DOHH2 (cell line): Measurements from ENCODE around the gene ARCN1.

Source experiments
- EZH2phosphoT487 ChIP-seq: fragments of 200-600 bp; sonication (generic); IDR thresholded peaks from 2 replicates; pipeline ENCODE4 v1.6.1; 2017; ENCODE audit warnings: borderline replicate concordance, mild to moderate bottlenecking, antibody characterized with exemption, low read length, moderate library complexity, mixed read lengths
- TF ChIP-seq, protein P1 (sequence below): fragments of 200-600 bp; sonication (generic); IDR thresholded peaks from one replicate; pipeline ENCODE4 v1.5.1; 2014; ENCODE audit warnings: antibody characterized with exemption, mild to moderate bottlenecking, low read depth, low read length; ENCODE audit not compliant: poor library complexity, severe bottlenecking

DNA sequence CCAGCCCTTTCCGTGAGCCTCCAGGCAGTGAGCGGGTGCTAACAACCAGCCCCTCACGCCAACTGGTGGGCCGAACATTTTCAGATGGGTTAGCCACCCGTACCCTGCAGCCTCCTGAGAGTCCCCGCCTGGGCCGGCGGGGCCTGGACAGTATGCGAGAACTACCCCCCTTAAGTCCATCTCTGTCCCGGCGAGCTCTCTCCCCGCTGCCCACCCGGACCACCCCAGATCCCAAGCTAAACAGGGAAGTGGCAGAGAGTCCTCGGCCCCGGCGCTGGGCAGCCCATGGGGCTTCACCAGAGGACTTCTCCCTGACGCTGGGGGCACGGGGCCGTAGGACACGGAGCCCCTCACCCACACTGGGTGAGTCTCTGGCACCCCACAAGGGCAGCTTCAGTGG lies 55.8 kb downstream of the ARCN1 start:
- TF ChIP-seq, protein P1, sequence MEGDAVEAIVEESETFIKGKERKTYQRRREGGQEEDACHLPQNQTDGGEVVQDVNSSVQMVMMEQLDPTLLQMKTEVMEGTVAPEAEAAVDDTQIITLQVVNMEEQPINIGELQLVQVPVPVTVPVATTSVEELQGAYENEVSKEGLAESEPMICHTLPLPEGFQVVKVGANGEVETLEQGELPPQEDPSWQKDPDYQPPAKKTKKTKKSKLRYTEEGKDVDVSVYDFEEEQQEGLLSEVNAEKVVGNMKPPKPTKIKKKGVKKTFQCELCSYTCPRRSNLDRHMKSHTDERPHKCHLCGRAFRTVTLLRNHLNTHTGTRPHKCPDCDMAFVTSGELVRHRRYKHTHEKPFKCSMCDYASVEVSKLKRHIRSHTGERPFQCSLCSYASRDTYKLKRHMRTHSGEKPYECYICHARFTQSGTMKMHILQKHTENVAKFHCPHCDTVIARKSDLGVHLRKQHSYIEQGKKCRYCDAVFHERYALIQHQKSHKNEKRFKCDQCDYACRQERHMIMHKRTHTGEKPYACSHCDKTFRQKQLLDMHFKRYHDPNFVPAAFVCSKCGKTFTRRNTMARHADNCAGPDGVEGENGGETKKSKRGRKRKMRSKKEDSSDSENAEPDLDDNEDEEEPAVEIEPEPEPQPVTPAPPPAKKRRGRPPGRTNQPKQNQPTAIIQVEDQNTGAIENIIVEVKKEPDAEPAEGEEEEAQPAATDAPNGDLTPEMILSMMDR = no peak
- no peak for TF ChIP-seq EZH2phosphoT487
